NCI-H1048 (cell line): ENCODE measurements around the gene MCAM.

Source experiments
- DNase-seq: peaks from one replicate; lab custom pipeline; 2025; lab: John Stamatoyannopoulos, UW

MCAM gene

DNA sequence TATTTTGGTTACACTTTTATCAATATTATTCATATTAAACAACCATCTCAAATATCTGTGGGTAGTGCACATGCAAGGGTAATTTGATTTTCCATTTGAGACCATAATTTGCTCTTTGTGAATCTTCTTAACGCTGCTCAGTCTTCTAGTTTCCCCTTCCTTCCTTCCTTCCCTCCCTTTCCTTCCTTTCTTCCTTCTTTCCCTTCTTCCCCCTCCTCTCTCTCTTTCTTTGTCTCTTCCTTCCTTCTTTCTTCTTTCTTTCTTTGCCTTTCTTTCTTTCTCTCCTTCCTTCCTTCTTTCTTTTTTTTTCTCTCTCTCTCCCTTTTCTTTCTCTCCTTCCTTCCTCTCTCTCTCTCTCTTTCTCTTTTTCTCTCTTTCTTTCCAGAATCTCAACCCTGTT, 13.3 kb upstream of the MCAM start:
- DNase-seq: no peak

DNA sequence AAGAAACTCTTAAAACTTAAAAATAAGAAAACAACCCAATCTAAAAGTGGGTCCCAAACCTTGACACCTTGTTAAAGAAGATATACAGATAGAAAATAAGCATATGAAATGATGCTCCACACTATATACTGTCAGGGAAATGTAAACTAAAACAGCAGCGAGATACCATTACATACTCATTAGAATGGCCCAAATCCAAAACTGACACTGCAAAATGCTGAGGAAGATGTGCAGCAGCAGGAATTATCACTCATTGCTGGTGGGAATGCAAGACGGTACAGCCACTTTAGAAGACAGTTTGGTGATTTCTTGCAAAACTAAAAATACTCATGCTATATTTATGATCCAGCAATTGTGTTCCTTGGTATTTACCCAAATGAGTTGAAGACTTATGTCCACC, 12.4 kb upstream of the MCAM start:
- DNase-seq: no peak

DNA sequence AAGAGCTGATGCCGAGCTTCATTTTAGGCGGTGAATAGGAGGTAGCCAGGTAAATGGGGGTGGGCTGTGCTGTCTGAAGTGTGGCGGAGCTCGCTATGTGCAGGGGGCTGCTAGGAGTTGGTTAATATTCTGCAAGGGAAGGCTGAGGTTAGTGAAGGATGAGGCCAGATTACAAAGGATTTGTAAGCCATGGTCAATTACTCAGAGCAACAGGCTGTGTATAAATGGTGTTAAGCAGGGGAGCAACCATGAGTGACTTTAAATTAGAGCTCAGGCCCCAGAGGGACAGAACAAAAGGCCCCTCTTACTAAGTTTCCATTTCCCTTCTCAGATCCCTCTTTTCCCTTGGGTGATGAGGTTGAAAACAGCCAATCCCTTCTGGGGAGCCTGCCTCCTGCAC, 7.3 kb upstream of the MCAM start:
- DNase-seq: no peak

DNA sequence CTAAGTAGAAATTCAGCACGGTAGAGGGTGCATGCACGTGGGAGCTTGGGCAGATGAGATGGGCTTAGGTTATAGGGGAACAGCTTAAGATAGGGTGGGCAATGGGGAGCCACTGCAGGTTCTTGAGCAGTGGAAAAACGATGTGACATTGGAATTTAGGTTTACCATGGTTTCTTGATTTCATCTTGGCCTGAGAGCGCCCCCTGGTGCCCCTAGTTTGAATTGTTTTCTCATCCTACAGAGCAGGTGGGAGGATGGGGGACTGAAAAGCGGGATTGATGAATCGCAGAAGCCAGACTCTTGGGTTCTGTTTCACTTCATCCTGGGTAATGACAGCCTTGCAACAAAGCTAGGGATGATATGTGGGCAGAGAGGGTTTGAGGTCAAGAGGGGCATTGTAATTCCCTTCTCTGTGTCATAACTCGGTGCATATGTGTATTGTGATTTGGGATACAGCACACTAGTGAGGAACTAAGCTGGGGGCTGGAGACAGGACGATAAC, 6.7 kb upstream of the MCAM start:
- no peak for DNase-seq

DNA sequence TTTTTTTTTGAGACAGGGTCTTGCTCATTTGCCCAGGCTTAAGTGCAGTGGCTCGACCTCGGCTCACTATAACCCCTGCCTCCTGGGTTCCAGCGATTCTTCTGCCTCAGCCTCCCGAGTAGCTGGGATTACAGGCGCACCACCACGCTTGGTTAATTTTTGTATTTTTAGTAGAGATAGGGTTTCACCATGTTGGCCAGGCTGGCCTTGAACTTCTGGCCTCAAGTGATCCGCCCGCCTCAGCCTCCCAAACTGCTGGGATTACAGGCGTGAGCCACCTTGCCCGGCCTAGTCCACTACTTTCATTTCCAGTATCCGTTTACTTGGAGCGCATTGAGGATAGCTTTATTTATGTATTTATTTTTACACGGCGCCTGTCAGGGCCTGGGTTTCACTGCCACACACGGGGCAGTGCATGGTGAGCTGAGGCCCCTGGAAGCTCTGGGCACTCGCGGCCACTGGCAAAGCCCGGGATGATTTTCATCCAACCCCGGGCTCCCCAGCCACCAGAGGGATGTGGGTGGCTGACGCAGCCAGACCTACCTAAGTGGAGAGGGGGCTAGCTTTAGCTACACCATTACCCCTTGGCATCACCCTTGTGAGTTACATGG, 6.1 kb upstream of the MCAM start:
- no peak for DNase-seq

DNA sequence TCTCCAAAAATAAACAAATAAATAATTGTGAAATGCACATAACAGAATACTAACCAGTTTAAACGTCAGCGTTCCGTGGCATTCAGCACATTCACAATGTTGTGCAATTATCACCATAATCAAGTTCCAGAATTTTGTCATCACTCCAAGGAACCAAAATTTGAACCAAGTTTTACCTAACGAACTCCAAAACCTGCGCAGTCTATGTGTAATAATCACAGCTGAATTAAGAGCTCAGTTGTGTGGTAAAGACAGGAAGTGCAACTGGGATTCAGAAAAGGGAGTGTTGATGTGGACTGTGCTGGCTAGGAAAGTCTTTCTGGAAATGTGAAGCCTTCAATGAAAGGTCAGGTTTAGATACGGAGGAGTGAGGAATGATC, 5.4 kb upstream of the MCAM start:
- no peak for DNase-seq

DNA sequence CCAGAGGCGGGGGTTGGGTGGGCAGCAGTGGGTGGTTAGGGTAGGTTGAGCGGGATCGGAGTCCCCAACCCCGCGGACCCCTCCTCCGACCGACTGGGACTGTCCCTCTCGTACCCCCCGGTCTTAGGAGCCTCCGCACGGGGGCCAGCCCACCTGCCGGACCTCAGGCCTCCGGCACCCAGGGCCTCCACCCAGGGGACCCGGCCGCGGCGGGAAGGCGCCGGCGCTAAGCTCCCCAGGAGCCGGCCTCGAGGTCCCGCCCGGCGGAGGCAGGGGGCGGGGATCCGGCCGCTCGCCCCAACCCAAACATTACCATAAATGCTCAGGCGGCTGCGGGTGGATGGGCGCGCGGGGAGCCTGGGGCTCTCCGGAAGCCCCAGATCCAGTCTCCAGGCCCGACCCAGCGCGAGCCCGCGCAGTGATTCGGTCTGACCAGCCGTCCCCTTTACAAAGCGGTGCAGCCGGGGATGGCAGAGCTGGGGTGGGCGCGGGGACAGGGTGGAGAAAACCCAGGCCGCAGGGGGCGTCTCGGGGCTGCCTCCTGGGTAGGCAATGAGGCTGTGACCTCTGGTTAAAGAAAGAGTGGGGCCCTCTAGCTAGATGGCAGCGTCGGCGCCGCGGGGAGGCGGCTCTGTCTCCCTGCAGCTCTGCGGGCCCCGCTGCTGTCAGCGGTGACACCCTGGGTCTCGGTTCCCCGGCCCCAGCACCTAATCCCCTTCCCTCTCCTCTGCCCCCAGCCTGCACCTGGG, 4.0 kb upstream of the MCAM start:
- no peak for DNase-seq

DNA sequence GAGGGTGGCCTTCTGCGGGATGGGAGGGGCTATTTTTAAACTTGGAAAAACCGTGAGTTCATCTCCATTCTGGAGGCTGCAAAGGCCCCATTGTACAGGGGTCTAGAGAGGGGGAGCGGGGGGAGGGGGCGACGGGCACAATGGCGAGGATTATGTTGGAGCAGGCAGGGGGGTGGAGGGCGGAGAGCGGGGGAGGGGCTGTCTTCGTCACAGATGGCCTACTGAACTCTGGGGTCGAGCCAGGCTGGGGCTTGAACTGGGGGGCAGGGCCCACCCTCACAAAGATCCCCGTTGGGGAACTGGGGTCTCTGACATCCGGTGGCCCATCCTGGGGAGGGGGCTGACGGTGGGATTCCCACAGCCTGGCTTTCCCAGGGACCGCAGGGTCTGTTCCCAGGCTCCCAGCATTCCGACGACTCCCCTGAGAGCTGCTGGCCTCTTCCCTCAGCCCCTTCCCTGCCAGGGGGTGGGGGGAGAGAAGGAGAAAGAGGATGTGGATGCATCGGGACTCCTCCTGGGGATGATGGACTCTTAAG, 3.4 kb upstream of the MCAM start:
- DNase-seq: no peak

DNA sequence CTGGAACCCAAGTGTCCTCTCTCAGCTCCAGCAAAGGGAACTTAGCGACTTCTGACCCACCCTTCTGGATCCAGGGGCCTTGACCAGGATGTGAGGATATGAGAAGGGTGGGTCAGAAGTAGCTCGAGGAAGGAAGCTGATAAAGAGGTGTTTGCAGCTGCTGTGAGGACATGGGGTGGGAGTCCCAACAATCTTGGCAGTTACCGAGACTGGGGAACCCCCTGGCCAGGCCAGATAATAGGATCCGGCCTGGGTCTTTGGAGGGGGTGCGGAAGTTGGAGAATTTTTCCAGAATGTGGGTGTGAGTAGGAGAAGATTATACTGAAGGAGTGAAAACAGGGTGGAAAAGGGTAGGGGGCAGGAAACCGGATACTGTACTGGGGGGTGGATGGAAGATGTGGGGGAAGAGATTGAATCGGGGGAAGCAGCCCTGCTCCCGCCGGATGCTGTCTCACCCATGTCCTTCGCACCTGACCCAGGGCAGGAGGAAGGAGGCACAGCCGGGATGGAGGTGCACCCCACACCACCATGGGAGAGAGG, 2.8 kb upstream of the MCAM start:
- DNase-seq: no peak

DNA sequence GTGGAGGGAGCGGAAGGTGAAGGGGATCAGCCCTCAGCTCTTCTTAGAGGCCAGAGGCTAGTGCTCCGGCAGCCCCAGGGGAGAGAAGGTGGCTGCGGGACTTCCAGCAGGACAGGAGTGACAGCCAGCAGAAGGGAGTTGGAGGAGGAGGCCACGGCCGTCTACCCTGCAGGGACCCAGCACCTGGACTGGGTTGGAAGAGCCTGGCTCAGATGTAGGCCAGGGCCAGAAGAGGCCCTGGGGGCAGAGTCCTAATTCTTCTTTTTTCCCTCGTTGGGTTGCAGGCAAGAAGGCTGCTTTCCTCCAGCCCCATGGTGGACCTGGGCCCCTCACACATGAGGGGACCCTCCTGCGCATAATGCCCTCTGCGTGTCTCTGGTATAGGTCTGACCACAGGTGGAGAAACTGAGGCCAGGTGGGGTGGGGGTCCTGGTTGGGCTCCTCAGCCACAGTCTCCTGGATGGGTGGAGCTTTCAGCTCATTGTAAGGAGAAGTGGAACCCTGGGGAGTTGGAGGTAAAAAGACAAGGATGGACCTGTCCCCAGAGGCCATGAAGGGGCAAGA, 2.3 kb upstream of the MCAM start:
- DNase-seq: no peak

DNA sequence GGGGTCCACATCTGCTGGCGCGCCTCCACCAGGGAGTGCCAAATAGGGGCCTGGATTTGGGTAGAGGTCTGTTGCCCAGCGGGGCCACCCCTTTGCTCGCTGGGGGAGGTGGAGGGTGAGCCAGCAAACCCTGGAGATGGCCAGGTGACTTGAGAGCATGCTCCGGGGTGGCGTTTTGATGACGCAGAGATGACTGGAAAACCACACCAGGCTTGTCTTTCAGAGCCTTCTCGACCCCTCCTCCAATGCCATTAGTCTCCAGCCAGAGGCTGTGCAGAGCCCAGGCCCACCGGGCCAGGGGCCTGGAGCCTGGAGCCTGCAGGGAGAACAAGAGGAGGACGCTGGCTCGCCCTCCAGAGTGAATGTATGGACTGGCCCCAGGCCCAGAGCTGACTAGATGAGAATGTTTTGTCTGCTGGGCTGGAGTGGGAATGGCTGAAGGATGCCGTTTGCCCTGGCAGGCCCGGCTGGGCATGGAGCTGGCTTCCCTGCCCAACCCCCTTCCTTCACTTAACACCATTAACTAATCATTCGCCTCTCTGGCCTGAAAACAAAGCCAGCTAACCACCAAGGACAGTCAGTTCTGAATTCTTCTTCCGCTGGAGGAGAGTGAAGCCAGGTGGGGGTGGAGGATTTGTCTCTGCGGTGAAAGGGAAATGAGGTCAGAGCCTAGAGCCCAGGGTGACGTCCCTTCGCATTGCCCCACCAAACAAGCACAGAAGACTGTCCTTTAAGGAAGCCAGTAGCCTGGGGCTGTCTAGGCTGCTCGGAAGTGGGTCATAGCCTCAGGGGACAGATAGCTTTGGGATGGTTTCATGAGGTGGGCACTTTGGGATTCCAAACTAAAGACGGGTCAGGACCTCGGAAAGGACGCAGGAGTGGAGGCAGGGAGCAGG, 1.6 kb upstream of the MCAM start:
- DNase-seq: no peak

DNA sequence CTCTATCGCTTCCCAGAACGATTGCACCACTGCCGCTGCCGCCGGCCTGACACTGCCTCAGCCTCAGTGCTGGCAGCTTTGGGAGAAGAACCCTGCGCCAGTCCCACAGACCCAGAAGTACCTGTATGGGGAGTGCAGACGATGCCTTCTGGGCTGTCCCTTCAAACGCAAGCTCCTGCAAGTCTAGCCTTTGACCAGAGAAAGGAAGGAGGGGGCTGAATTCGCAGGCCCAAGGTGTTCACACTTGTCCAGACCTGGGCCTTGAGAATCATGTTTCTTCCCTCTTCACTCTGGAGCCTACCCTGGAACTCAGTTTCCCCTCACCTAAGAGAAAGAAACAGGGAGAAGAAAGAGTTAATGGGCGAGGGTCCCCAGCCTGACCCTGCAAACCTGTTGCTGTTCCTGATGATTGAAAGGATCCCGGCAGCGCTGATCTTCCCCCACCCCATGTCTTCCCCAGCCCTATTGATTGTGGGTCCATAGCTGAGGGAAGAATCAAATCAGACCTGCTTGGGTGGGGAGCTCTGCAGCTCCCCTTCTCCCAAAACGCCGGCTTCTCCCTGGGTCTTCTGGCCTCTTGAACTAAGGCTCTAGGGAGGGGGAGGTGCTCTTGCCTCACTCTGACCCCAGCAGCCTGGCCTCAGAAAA, 786 bp upstream of the MCAM start:
- no peak for DNase-seq

DNA sequence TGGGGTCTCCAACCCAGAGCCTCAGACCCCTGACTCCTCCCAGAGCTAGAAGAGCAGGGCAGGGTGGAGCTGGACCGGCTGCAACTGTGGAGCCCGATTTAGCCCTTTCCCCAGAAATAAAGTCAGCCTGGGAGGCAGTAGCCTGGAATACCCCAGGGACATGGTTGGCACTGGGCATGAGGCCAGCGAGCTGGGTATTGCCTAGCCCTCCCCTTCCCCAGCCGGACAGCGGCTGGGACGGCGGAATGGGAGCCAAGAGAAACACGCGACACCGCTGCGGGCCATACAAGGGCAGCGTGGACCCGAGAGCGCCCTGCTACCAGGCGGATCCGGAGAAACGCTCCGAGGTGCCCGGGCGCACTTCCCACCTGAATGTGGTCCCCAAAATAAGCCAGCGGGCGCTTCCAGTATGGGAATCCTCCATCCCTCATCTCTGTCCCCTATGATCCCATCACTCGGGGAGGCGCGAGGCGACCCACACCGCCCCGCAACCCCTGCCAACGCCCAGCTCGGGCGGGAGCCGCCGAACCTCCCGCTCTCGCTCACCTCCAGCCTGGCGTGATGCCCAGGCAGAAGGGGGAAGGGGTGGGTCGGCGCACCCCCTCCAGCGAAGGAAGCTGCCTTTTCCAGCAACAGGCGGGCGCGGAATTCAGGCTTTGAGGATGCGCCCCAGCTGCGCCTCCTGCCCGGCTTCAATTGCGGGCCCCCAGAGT, 758 bp downstream of the MCAM start:
- DNase-seq: no peak

DNA sequence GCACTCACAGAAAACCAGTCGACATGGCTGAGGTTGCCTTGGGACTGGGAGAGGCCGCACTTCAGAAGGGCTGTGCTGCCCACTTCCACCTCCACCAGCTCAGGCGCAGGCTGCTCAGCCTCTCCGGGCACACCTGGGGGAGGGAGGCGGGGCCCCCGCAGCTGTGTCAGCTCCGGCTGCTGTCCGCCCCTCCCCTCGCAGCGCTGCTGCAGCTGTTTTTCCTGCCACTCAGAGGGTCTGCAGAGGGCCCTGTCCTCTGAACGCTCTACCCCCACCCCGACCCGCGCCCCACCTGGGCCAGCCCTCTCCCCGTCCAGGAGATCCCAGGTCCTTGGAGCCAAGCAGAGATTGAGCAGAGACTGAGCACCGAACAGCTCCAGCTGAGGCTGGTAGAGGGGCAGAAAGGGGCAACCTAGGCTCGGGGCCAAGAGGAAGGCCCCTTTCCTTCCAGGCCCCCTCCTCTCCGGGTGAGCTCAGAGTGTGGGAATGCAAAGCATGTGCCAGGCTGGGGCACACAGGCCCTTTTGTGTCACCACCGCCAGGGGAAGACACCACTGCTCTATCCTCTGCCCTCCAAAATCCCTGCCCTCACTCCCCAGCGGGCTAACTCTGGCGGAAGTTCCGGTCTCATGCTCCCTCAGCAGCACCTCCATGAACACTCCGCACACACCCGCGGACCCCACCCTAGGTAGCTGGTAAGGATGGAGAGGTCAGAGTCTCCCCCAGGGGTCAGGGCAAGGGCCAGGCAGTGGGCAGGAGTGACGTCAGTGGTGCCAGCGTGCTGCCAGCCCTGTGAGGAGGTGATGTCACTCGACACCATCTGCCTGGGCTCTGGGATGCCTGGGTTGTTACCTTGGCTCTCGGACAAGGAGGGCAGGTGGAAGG, 1.6 kb downstream of the MCAM start:
- no peak for DNase-seq

DNA sequence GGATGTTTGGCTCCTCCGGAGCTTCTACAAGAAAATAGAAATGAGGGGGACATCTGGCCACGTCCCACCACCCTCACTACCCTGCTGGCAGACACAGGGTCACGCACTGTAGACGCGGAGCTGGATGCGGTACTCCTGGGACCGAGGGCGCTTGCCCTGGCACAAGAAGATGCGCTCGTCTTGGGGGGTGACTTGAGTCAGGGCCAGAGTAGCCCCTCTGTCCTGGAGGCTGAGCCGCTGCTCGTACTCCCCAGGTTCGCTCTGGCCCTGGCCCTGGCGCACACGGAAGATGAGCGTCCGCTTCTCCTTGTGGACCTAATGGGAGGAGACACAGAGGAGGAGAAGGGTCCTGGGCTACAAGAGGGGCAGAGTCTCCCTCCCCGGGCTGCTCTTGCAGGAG, 2.2 kb downstream of the MCAM start:
- DNase-seq: no peak

DNA sequence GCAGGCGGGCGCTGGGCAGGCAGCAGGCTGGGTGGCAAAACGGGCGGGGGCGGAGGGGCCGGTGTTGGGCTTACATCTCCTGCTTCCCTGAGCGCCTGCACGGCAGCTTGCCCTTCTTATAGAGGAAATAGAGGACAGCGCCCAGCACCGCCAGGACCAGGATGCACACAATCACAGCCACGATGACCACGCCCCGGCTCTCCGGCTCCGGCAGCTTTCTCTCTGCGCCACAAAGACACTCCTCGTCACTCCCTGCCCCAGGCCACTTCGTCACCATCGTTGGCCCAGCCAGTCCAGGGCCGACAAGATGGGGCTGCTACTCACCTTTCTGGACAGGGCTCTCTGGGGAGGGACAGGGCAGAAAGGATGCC, 6.3 kb downstream of the MCAM start:
- no peak for DNase-seq

DNA sequence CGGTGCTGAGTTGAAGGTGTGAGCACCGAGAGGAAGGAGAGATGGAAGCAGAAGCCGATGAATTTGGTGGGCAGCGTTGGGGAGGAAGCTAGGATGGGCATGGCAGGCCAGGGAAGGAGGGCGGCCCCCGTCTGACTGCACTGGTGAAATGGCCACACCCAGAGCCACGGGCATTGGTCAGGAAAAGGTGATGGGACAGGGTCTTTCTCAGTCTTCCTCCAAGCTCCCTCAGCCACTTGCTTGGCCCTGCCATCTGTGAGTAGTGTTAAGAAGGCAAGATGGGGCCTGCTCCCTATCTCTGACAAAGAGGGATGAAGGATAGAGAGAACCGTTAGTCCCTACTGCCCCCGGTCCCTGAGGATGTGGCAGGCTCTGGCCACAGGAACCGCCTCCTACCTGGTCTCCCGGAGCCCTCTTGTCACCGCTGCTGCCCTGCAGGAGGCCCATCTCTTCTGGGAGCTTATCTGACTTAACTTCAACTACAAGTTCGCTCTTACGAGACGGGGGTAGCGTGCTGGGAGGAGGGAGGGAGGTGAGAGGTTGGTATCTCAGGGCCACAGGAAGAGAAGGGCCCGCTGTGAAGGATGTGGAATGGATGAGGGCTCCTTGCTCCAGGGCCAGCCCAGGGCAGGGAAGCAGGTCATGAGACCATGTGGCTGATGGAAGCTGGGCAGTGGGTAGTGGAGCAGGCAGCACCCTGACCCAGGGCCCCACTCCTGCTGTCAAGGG, 6.8 kb downstream of the MCAM start:
- no peak for DNase-seq

DNA sequence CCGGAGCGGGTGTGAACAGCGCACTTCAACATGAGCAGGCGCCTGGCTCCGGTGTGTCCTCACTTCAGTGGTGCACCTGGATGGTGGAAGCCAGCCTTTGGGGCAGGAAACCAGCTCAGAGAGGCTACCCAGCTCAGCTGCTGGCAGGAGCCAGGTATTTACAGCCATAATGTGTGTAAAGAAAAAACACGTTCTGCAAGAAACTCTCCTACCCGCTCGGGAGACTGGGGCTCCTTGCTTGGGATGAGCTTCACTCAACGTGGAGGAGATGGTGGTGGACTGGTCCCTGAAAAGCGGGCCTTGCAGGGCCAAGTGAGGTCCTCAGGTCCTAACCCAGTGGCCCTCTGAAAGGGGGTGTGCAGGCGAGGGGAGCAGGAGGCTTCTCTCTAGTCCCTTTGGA, 7.5 kb downstream of the MCAM start:
- no peak for DNase-seq

DNA sequence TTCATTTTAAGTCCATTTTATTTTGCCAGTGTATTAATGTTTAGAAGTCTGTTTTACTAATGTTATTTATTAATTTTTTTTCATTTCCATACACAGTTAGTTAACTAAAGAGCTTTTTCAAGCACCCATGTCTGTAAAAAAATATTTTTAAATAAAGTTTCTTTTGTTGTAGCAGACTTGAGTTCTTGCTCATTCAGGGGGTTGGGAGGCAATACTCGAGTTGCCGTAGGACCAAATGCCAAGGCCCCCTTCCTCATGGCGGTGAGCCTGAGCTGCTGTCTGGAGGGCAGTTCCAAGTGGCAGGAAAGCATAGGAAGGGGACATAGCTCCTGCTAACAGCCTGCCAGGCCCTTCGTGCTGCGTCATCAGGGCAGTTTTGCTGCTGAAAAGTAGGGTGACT, 9.0 kb downstream of the MCAM start:
- no peak for DNase-seq
